ENCODE measurements around the gene MAGOH. TPM values are rescaled to one million over a fixed set of nuclear protein-coding genes. Genes with fewer than 3 reads are reported as not detected.
A peak's percentile ranks its signal among the peaks of the same experiment; 100 is the strongest.

Gene MAGOH
- total and polyA plus RNA-seq, 10 of the 15 experiments (the other 5 are each of a cell fraction or from before 2014, with no cell fraction given) = 62.6 to 261 (median 89.8) TPM

- TF ChIP-seq ZZZ3 (IDR thresholded peaks at IDR 0.05; ENCODE audit: control insufficient read depth, insufficient read length, low read depth) (no peak), STAT1 (conservative IDR thresholded peaks at IDR 0.05) (no peak), CBFB (IDR thresholded peaks at IDR 0.05; ENCODE audit: low read depth) (no peak), HDAC2 (IDR thresholded peaks at IDR 0.05) (no peak), TAF1 (IDR thresholded peaks at IDR 0.05; ENCODE audit: borderline replicate concordance, low read depth, low read length) (no peak), ASH2L (IDR thresholded peaks at IDR 0.05; ENCODE audit: borderline replicate concordance, low read depth) (no peak), FOXM1 (IDR thresholded peaks at IDR 0.05; ENCODE audit: low read depth, low read length) (no peak), BMI1 (IDR thresholded peaks at IDR 0.05; ENCODE audit: borderline replicate concordance) (no peak), FOXK2 (IDR thresholded peaks at IDR 0.05) (no peak), ATF3 (IDR thresholded peaks at IDR 0.05; ENCODE audit: borderline replicate concordance, extremely low read depth, low read depth, low read length) (no peak)
These were observed 32.6 kb upstream of the MAGOH start (continued) for GRCh38 chr1:53270873-53271272.

- FAIRE-seq (no peak), DNase-seq (ENCODE audit: low read depth, low spot score) (no peak), ATAC-seq (peak; percentile 62)
- Histone ChIP-seq H3K36me3 (ENCODE audit: control insufficient read depth in 2 of 2, insufficient read depth in 2 of 2, low read length in 1 of 2) (peaks cover 12 to 23% of the 10 kb centered on the region in 2 experiments; a peak in 3 of 4 replicates), H3K4me3 (no peak overlapping the region), H4K20me1 (ENCODE audit: control insufficient read depth, insufficient read depth) (no peaks in the 10 kb centered on the region), H3K27me3 (replicated peaks in 1 of 2; ENCODE audit: control insufficient read depth in 2 of 2, insufficient read depth in 2 of 2, low read length in 1 of 2) (no peaks in the 10 kb centered on the region), H3K79me2 (ENCODE audit: control insufficient read depth, insufficient read depth, low read length) (no peaks in the 10 kb centered on the region), H3K27ac (ENCODE audit: control insufficient read depth, insufficient read depth) (no peak overlapping the region), H3K4me1 (ENCODE audit: control insufficient read depth, insufficient read depth, low read length) (no peaks in the 10 kb centered on the region), H3K9me3 (replicated peaks; ENCODE audit: control insufficient read depth, insufficient read depth, low read length) (no peaks in the 10 kb centered on the region), H3K9ac (ENCODE audit: control insufficient read depth, insufficient read depth, low read length) (no peak overlapping the region), H3K4me2 (ENCODE audit: control insufficient read depth, insufficient read depth) (no peak overlapping the region), H2AFZ (ENCODE audit: control insufficient read depth, low read depth, low read length) (no peak overlapping the region)
- BruUV-seq (replicated peaks) = no TSS peak
- TF ChIP-seq SPI1 (IDR thresholded peaks at IDR 0.05; ENCODE audit: borderline replicate concordance, insufficient read depth, low read depth, low read length) (peak; percentile 71), PML (IDR thresholded peaks at IDR 0.05; ENCODE audit: low read length) (no peak)
- SMC1A ChIA-PET (ENCODE audit: uncharacterized antibody, unreplicated experiment) = interaction anchor here (1.1 kb wide), 1 partner anchor 123 kb away, joined by 3 read pairs; no protein-coding TSS in a partner anchor
- WGBS (ENCODE audit: insufficient coverage, insufficient replicate concordance, low lambda C conversion rate, missing lambda C conversion rate) = 0% methylated on average over 1 of the region's 1 CpG
- intact Hi-C loops (cut with micrococcal nuclease; ENCODE audit: unreplicated experiment) = no loop called here
- POLR2A ChIA-PET = interaction anchor here (0.5 kb wide), 1 partner anchor 21 kb away, joined by 3 read pairs; no protein-coding TSS in a partner anchor
- RAD21 ChIA-PET (ENCODE audit: unreplicated experiment) = interaction anchor here (1.0 to 1.2 kb wide), 3 partner anchors 16 to 123 kb away, joined by 3 to 4 read pairs (median 3); no protein-coding TSS in a partner anchor
- CTCF ChIA-PET = interaction anchor here (0.6 to 4.7 kb wide), 2 partner anchors 8 to 195 kb away, joined by 3 to 16 read pairs; no protein-coding TSS in a partner anchor
- in situ Hi-C loops (cut with MboI) = no loop called here
These were observed 31.8 kb upstream of the MAGOH start for GRCh38 chr1:53270107-53270506.

All from GM12878 (cell line).